Right lung (tissue), 5 donors: ENCODE data around the gene PDE7B. TPM values are rescaled to one million over a fixed set of nuclear protein-coding genes. Genes with fewer than 3 reads are reported as not detected.

Source experiments
- DNase-seq, 2 donors: peaks; one replicate each; pipeline ENCODE4 v3.0.0-alpha.2; 2013
- polyA plus RNA-seq, 5 donors: library from polyadenylated mRNA; unstranded; fragments of 120-200 nt; gene quantifications; one replicate each; pipeline versions ENCODE4 v1.2.1 to v1.2.3, GENCODE V29; 2013; ENCODE audit warnings: inconsistent platforms in 1 of 5, low replicate concordance in 1 of 5; ENCODE audit not compliant: insufficient read length in 5 of 5, insufficient read depth in 1 of 5

Gene PDE7B
- polyA plus RNA-seq, 5 donors: 3.0 to 4.7 (median 3.9) TPM

- DNase-seq: peak in 1 of 2 donors; percentile 14
Measured at GRCh38 chr6:135935941-135936601, 84.6 kb downstream of the PDE7B start.

- no peak for DNase-seq
Measured at GRCh38 chr6:135936606-135937005, 85.1 kb downstream of the PDE7B start.

- no peak for DNase-seq
Measured at GRCh38 chr6:135937106-135937505, 85.6 kb downstream of the PDE7B start.

- no peak for DNase-seq
Measured at GRCh38 chr6:135938576-135939207, 87.2 kb downstream of the PDE7B start.

GRCh38 chr6:135939208-135939591 lies 87.7 kb downstream of the PDE7B start:
- DNase-seq: peak in 1 of 2 donors; percentile 14

GRCh38 chr6:135940616-135941167 lies 89.2 kb downstream of the PDE7B start:
- no peak for DNase-seq

- DNase-seq: no peak
Measured at GRCh38 chr6:135941275-135942025, 89.9 kb downstream of the PDE7B start.

GRCh38 chr6:135944120-135944519 lies 92.6 kb downstream of the PDE7B start:
- no peak for DNase-seq

GRCh38 chr6:135946674-135947073 lies 95.2 kb downstream of the PDE7B start:
- no peak for DNase-seq

GRCh38 chr6:135950669-135951068 lies 99.2 kb downstream of the PDE7B start:
- no peak for DNase-seq

- no peak for DNase-seq
Measured at GRCh38 chr6:135951169-135951568, 99.7 kb downstream of the PDE7B start.

- no peak for DNase-seq
Measured at GRCh38 chr6:135953818-135954217, 102.3 kb downstream of the PDE7B start.

- no peak for DNase-seq
Measured at GRCh38 chr6:135955099-135955498, 103.6 kb downstream of the PDE7B start.

- DNase-seq: no peak
Measured at GRCh38 chr6:135962731-135963130, 111.2 kb downstream of the PDE7B start.

GRCh38 chr6:135970750-135971149 lies 119.2 kb downstream of the PDE7B start:
- no peak for DNase-seq

- DNase-seq: no peak
Measured at GRCh38 chr6:135971351-135971750, 119.8 kb downstream of the PDE7B start.

GRCh38 chr6:135972150-135972549 lies 120.6 kb downstream of the PDE7B start:
- DNase-seq: no peak

GRCh38 chr6:135972586-135972985 lies 121.1 kb downstream of the PDE7B start:
- no peak for DNase-seq

GRCh38 chr6:135974426-135974825 lies 122.9 kb downstream of the PDE7B start:
- peak in 1 of 2 donors; percentile 0 for DNase-seq

GRCh38 chr6:135976585-135976984 lies 125.1 kb downstream of the PDE7B start:
- no peak for DNase-seq

- no peak for DNase-seq
Measured at GRCh38 chr6:135983093-135983492, 131.6 kb downstream of the PDE7B start.

GRCh38 chr6:135983718-135984343 lies 132.3 kb downstream of the PDE7B start:
- DNase-seq: no peak
